GM21360 (cell line): ENCODE data around the gene RCAN3.
"Not testable (repeated sequence)": the region's sequence is repeated elsewhere in the genome, so short reads cannot be mapped to it uniquely, and the experiment has no call there.

Experiments
- ATAC-seq: cut with Tn5 transposase; IDR thresholded peaks from one replicate; pipeline ENCODE4 v1.9.1; 2021; ENCODE audit warnings: mild to moderate bottlenecking, moderate library complexity; ENCODE audit not compliant: unreplicated experiment

RCAN3 gene

GRCh38 chr1:24502709-24503058, at the start of gene RCAN3:
TSS of gene RCAN3 (plus strand) at chr1:24502836. CDS start at chr1:24514373, 11,537 bp downstream.
- ATAC-seq = no peak

DNA sequence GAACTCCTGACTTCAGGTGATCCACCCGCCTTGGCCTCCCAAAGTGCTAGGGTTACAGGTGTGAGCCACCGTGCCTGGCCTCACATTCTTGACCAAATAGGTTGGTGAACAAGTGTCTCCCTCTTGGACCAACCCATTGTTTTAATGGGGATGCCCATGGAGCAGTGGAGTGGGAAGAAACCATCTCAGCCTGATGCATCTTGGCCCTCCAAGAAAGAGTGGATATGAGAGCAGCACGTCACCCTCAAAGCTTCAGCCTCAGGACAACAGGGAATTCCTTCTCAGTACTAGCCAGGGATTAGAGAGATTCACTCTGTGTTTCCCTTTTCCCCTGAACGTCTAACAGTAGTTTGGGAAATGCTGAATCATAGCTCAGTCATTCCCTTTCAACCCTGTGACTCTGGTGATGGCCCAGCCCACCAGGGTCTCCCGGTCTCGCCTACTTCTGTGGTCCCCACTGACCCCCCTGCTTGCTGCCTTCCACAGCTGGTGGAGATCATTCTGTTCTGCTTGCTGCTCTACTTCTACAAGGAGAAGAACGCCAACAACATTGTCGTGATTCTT, 49.6 kb upstream of the RCAN3 start:
- no peak for ATAC-seq

DNA sequence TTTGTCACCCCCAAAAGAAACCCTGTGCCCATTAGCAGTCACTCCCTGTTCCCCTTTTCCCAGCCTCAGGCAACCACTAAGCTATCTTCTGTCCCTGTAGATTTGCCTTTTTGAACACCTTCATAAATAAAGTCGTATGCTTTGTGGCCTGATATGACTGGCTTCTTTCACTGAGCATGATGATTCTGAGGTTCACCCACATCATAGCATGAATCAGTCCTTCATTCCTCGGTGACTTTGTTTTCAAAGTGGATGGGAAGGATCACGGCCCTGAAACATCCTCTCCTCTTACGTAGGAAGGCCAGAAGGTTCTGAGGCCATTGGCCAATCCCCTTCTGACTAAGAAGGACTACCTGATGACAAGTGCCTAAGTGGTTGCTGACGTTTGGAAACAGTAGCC, 48.0 kb upstream of the RCAN3 start:
- ATAC-seq = no peak

GRCh38 chr1:24455272-24455671, 47.4 kb upstream of the RCAN3 start:
- no peak for ATAC-seq

GRCh38 chr1:24457866-24458265, 44.8 kb upstream of the RCAN3 start:
- ATAC-seq = no peak

GRCh38 chr1:24459551-24460266, 42.9 kb upstream of the RCAN3 start:
- ATAC-seq = no peak

DNA sequence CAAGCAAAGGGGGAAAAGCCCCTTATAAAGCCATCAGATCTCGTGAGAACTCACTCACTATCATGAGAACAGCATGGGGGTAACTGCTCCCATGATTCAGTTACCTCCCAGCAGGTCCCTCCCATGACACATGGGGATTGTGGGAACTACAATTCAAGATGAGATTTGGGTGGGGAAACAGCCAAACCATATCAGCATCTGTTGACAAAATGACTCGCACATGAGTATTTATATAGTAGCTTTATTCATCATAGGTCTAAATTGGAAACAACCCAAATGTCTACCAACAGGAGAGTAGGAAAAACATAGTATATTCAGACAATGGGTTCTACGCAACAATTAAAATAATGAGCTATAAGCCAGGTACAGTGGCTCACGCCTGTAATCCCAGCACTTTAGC, 40.5 kb upstream of the RCAN3 start:
- ATAC-seq = not testable (repeated sequence)

- no peak for ATAC-seq
Measured at GRCh38 chr1:24463776-24464735, 38.6 kb upstream of the RCAN3 start.

- ATAC-seq = no peak
Measured at GRCh38 chr1:24465099-24465498, 37.5 kb upstream of the RCAN3 start.

DNA sequence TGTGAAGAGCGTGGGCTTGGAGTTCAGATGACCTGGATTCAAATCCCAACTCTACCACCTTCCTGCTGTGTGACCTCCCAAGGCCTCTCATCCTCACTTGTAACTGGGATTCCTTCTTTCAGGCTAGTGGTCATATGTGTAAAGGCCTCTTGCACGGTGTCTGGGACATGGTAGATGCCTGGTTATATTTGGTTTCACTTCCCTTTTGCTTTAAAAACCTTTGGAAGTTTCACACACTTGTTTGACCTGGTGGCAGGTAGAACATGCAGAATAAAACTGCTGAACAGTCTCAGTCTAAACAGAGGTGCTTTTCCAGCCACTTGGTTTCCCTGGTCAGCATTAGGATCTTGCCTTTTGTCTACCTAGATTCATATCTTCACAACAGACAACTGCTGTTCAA, 37.0 kb upstream of the RCAN3 start:
- no peak for ATAC-seq

DNA sequence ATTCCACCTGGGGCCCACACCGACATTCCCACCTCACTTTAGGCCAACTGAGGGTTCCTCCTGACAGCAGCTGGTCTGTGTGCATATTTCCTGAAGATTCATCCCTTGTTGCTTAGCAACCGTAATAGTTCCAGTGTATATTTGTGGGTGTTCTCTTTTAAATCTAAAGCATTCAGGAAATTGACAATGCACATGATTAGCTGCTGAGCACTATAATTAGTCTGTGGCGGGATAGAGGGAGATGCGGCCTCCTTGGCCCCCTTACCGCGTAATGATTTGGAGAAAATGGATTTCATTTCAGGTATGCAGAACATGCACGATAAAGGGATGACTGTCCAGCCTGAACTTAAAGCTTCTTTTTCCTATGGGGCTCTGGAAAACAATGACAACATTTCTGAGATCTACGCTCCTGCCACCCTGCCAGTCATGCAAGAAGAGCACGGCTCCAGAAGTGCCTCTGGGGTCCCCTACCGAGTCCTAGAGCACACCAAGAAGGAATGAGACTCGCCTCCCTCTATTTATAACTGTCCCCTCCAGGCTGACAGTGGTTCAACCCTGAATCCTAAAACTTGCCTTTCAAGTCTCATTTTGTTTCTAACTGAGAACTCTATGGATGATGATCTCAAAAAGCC, 33.8 kb upstream of the RCAN3 start:
- no peak for ATAC-seq

GRCh38 chr1:24470592-24470991, 32.0 kb upstream of the RCAN3 start:
- no peak for ATAC-seq

DNA sequence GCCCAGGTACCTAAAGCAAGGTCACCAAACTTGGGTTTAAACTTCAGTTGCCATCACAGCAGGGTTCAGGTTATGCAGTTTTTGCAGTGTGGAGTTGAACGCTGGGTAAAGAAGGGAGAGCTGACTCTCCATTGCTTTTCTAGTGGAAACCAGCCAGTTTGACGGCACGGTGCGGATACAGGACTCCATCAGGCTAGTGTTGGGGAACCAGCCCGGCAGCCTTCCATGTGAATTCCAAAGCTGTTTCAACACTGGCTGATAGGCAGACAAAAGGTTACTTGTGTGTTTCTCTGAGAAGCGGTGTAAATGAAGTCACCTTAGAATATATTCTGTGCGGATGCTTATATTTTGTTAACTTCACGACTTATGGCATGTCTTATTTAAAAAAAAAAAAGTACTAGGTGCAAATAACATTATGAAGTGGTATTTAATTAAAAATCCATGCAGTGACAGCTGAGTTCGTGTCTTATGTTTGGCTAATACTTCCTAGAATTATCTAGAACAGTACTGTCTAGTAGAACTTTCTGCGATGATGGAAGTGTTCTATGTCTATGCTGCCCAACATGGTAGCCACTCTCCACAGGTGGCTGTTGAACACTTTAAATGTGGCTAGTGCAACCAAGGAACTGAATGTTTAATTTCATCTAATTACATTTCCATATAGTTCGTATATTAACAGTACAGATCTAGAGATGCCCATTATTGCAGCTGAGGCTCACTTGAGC, 29.9 kb upstream of the RCAN3 start:
- ATAC-seq = no peak

GRCh38 chr1:24474193-24474592, 28.4 kb upstream of the RCAN3 start:
- no peak for ATAC-seq

DNA sequence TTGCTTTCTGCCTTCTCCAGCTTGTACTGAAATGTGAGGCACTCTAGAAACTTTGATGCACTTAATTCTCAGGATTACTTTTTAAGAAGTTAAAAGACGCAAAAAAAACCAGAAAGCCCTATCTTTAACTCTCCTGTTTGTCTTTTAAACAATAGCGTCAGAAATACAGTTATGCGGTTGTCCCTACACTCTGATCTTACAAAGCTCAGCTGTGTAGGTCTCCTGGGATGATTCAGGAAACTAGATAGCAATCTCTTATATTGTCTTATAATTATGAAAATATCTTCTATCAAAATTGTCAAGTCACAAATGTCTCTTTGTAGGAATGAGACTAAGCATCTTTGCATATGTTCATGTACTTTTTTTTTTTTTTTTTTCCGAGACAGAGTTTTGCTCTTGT, 26.9 kb upstream of the RCAN3 start:
- ATAC-seq = no peak

GRCh38 chr1:24476571-24476970, 26.1 kb upstream of the RCAN3 start:
- no peak for ATAC-seq

DNA sequence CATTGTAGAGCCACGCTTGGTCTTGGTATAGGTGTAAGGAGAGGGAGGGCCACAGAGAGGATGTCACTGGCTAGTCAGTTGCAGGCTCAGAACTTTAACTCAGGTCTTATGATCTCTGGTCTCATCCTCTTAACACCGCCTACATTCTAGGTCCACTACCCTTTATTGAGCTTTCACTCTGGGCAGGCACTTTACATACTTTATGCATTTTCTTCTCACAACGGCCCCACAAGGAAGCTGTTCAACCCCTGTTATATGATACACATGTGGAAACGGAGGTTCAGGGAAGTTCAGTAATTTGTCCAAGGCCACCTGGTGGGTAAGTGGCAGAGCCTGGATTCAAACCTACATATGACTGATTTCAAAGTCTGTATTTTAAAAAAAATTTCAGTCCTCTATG, 25.3 kb upstream of the RCAN3 start:
- ATAC-seq = no peak

GRCh38 chr1:24481101-24481500, 21.5 kb upstream of the RCAN3 start:
- no peak for ATAC-seq

DNA sequence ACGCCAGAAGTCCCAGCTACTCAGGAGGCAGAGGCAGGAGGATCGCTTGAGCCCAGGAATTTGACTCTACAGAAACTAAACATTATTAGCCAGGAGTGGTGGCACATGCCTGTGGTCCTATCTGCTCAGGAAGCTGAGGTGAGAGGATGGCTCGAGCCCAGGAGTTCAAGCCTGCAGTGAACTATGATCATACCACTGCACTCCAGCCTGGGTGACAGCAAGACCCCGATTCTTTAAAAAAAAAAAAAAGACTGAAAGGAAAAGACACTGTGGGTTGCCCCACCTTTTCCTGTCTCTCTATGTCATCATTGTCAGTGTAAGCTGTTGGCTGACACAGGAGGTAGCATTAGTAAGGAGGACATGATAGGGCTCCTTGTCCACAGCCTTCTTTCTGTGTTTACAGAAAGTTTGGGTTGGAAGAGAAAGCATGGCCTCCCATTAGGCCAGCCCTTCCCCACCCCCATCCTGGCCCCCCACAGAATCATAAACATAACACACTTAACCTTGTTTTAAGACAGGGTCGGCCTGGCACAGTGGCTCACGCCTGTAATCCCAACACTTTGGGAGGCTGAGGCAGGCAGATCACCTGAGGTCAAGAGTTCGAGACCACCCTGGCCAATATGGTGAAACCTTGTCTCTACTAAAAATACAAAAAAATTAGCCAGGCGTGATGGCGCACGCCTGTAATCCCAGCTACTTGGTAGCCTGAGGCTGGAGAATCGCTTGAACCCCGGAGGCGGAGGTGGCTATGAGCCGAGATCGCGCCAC, 20.6 kb upstream of the RCAN3 start:
- ATAC-seq = no peak

DNA sequence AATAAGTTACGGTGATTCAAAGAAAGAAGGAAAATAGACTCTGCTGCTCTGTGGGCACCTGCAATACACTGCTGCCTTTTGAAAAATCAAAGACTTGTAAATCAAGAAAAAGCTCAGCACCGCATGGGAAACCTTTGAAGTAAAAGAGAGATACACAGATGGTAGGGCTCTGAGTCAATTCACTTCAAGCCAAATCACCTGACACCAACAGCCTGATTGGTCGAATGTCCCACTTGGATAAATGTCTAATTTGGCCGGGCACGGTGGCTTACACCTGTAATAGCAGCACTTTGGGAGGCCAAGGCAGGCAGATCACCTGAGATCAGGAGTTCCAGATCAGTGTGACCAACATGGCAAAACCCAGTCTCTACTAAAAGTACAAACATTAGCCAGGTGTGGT, 19.2 kb upstream of the RCAN3 start:
- no peak for ATAC-seq
